Measurements from ENCODE around the gene ABCC4. TPM values are rescaled to one million over a fixed set of nuclear protein-coding genes. Genes with fewer than 3 reads are reported as not detected.

The ABCC4 gene
- total RNA-seq, 2 donors from 2014 or later, result 11.4 to 14.7 TPM

DNA sequence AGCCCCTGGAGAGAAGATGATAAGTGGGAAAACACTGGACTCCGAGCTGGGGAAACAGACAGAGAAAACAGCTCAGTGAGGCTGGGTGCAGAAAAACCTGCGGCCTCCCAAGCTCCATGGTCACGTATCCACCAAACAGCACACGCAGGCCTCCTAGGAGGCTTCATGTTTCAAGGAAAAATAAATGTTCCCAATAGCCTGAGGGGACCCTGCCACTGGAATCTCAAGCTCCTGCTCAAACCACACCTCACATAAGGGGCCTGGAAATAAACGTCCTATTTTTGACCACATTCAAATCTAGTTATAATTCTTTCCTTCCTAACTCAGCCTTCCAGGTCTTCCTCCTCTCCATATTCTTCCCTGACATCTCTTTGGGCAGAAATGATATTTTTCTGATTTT lies 225.7 kb downstream of the ABCC4 start:
- Histone ChIP-seq H3K4me3 (no peak overlapping the region), H3K27me3 (no peaks in the 10 kb centered on the region), H3K27ac (no peak overlapping the region), H3K36me3 (no peaks in the 10 kb centered on the region), H3K9ac (ENCODE audit: low read depth in 2 of 2, low read length in 2 of 2) (no peak overlapping the region), H3K4me1 (no peaks in the 10 kb centered on the region), H3K9me3 (no peaks in the 10 kb centered on the region)
- intact Hi-C loops (cut with DNase I), result no loop called here
- TF ChIP-seq, protein P1, sequence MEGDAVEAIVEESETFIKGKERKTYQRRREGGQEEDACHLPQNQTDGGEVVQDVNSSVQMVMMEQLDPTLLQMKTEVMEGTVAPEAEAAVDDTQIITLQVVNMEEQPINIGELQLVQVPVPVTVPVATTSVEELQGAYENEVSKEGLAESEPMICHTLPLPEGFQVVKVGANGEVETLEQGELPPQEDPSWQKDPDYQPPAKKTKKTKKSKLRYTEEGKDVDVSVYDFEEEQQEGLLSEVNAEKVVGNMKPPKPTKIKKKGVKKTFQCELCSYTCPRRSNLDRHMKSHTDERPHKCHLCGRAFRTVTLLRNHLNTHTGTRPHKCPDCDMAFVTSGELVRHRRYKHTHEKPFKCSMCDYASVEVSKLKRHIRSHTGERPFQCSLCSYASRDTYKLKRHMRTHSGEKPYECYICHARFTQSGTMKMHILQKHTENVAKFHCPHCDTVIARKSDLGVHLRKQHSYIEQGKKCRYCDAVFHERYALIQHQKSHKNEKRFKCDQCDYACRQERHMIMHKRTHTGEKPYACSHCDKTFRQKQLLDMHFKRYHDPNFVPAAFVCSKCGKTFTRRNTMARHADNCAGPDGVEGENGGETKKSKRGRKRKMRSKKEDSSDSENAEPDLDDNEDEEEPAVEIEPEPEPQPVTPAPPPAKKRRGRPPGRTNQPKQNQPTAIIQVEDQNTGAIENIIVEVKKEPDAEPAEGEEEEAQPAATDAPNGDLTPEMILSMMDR (IDR thresholded peaks at IDR 0.05), result no peak
- DNase-seq, result no peak

DNA sequence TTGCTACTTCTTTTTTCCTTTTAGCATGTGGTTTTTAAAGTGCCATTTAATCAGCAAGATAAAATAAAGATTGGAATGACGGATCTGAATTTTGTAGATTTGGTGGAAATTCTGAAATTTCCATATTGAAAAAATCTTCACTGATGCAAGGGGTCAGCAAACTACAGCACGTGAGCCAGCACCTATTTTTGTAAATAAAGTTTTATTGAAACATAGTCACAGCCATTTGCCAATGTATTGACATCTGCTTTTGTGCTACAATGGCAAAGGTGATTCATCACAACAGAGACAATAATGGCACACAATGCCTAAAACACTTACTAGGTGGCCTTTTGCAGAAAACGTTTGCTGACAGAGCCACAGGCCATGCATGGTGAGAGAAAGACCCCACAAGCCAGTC lies 226.4 kb downstream of the ABCC4 start:
- H3K36me3 ChIP-seq, result no peaks in the 10 kb centered on the region

GRCh38 chr13:95073747-95074311 lies 227.4 kb downstream of the ABCC4 start:
- no peak overlapping the region for H3K9ac ChIP-seq (ENCODE audit: low read depth in 2 of 2, low read length in 2 of 2)
- DNase-seq, result no peak
- H3K4me3 ChIP-seq, result no peak overlapping the region
- H3K9me3 ChIP-seq, result no peaks in the 10 kb centered on the region
- no peaks in the 10 kb centered on the region for H3K36me3 ChIP-seq
- H3K4me1 ChIP-seq, result no peaks in the 10 kb centered on the region
- TF ChIP-seq, protein P1 (IDR thresholded peaks at IDR 0.05), result no peak
- H3K27me3 ChIP-seq, result no peaks in the 10 kb centered on the region
- intact Hi-C loops (cut with DNase I), result no loop called here
- no peak overlapping the region for H3K27ac ChIP-seq

More for the DNA sequence above, 226.4 kb downstream of the ABCC4 start:
- no peak overlapping the region for H3K27ac ChIP-seq
- H3K27me3 ChIP-seq, result no peaks in the 10 kb centered on the region
- H3K4me3 ChIP-seq, result no peak overlapping the region
- TF ChIP-seq, protein P1 (IDR thresholded peaks at IDR 0.05), result no peak
- intact Hi-C loops (cut with DNase I), result no loop called here
- no peaks in the 10 kb centered on the region for H3K9me3 ChIP-seq
- no peaks in the 10 kb centered on the region for H3K4me1 ChIP-seq
- H3K9ac ChIP-seq (ENCODE audit: low read depth in 2 of 2, low read length in 2 of 2), result no peak overlapping the region
- DNase-seq, result no peak

- DNase-seq, result no peak
- no peak overlapping the region for H3K9ac ChIP-seq (ENCODE audit: low read depth in 2 of 2, low read length in 2 of 2)
Observed at GRCh38 chr13:95067303-95067702, 233.9 kb downstream of the ABCC4 start.

DNA sequence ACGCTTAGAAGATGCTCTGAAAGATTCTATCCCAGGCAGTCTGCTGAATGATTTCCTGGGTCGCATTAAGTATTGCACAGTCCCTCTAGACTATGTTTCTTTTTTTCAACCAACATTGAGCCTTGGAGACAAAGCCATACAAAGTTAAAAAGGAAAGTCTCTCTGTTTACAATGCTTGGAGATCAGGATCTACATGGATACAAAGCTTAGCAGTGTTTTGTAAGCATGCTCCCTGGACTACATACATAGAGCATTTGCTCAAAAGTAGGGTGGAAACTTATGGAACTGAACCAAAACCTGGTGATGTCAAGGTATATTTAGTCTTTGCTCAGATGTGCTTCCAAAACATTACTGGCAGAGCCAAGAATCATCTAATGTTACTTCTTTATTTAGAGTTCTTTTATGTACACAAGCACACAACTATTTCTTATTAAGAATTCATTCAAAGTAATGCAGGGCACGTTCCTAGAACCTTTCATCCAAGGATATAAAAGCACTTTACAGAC lies 241.2 kb downstream of the ABCC4 start:
- TF ChIP-seq, protein P1 (IDR thresholded peaks at IDR 0.05), result no peak

More at GRCh38 chr13:95067303-95067702, 233.9 kb downstream of the ABCC4 start:
- Histone ChIP-seq H3K9me3 (no peaks in the 10 kb centered on the region), H3K27me3 (no peaks in the 10 kb centered on the region), H3K4me1 (no peaks in the 10 kb centered on the region), H3K4me3 (no peak overlapping the region), H3K27ac (no peak overlapping the region), H3K36me3 (no peaks in the 10 kb centered on the region)
- TF ChIP-seq, protein P1 (IDR thresholded peaks at IDR 0.05), result no peak
- intact Hi-C loops (cut with DNase I), result no loop called here

More for the DNA sequence above, 241.2 kb downstream of the ABCC4 start:
- H3K4me1 ChIP-seq, result no peaks in the 10 kb centered on the region
- H3K27me3 ChIP-seq, result no peaks in the 10 kb centered on the region
- H3K9ac ChIP-seq (ENCODE audit: low read depth in 2 of 2, low read length in 2 of 2), result no peak overlapping the region
- intact Hi-C loops (cut with DNase I), result no loop called here
- no peak overlapping the region for H3K27ac ChIP-seq
- DNase-seq, result no peak
- H3K4me3 ChIP-seq, result no peak overlapping the region
- H3K36me3 ChIP-seq, result no peaks in the 10 kb centered on the region
- no peaks in the 10 kb centered on the region for H3K9me3 ChIP-seq
